ENCODE data around the gene ASTN1.

ASTN1 gene

DNA sequence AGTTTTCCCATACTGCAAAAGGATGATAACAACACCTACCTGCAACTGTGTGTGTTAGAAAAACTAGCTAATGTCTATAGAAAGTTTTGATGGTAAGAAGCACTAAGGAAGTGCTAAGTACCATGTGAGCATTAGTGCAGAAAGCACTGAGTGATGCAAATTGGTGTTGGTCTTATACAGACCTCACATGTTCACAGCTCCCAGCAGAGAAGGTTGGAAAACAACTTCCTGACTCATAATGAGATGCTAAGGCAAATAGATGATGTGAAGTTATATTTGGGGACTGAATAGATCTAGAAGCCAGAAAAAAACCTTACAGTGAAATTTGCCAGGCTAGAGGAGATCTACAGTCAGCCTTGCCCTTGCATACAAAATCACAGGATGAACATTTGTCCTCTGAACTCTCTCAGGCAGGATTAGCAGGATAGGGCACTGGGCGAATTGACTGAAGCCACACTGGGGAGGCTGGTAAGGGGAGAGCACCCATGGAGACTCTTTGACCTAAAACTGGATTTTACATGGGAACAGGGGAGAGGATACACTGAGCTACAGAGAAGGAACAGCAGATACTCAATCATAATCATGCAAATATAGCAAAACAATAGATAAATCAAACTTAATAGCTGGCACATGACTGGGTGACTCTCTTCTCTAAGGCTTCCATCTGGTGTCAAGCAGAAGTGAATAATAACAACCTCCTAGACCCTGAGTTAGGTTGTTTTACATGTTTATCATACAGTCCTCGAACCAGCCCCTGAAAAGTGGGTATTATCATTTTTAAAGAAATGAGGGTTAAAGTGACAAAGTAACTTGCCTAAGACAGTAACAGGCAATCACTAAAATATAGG is 61.3 kb downstream of the ASTN1 start (continued):
- TF ChIP-seq, protein P1, sequence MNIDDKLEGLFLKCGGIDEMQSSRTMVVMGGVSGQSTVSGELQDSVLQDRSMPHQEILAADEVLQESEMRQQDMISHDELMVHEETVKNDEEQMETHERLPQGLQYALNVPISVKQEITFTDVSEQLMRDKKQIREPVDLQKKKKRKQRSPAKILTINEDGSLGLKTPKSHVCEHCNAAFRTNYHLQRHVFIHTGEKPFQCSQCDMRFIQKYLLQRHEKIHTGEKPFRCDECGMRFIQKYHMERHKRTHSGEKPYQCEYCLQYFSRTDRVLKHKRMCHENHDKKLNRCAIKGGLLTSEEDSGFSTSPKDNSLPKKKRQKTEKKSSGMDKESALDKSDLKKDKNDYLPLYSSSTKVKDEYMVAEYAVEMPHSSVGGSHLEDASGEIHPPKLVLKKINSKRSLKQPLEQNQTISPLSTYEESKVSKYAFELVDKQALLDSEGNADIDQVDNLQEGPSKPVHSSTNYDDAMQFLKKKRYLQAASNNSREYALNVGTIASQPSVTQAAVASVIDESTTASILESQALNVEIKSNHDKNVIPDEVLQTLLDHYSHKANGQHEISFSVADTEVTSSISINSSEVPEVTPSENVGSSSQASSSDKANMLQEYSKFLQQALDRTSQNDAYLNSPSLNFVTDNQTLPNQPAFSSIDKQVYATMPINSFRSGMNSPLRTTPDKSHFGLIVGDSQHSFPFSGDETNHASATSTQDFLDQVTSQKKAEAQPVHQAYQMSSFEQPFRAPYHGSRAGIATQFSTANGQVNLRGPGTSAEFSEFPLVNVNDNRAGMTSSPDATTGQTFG (tag by site-specific recombination; IDR thresholded peaks at IDR 0.05; ENCODE audit: borderline replicate concordance) = no peak
- TF ChIP-seq ZNF302 (tag by site-specific recombination; IDR thresholded peaks at IDR 0.05; ENCODE audit: low read depth) (no peak), ZNF155 (tag by site-specific recombination; IDR thresholded peaks at IDR 0.05) (no peak), ZNF843 (tag by site-specific recombination; IDR thresholded peaks at IDR 0.05) (no peak), ZNF350 (tag by site-specific recombination; IDR thresholded peaks at IDR 0.05) (no peak), IKZF3 (tag by site-specific recombination; IDR thresholded peaks at IDR 0.05) (no peak), ZNF677 (tag by site-specific recombination; IDR thresholded peaks at IDR 0.05) (no peak), KLF1 (tag by site-specific recombination; IDR thresholded peaks at IDR 0.05) (no peak), ZNF837 (tag by site-specific recombination; IDR thresholded peaks at IDR 0.05) (no peak), ZNF19 (tag by site-specific recombination; IDR thresholded peaks at IDR 0.05; ENCODE audit: low read depth) (no peak), ZNF335 (tag by site-specific recombination; conservative IDR thresholded peaks at IDR 0.05) (no peak), ZNF664 (tag by site-specific recombination; IDR thresholded peaks at IDR 0.05) (no peak), ZNF10 (tag by site-specific recombination; IDR thresholded peaks at IDR 0.05) (no peak), HOXC10 (CRISPR knock-in tag; IDR thresholded peaks at IDR 0.05) (no peak)

DNA sequence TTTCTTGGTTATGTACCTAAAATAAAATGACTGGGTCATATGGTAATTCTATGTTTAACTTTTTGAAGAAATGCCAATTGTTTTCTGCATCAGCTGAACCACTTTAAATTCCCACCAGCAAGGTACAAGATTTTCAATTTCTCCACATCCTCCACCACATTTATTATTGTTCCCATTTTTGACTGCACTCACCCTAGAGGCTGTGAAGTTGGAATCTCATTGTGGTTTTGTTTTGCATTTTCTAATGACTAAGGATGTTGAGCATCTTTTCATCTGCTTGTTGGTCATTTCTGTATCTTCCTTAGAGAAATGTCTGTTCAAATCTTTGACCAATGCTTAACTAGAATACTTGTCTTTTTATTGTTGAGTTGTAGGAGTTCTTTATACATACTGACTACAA is 72.5 kb downstream of the ASTN1 start:
- Histone ChIP-seq H3K36me3 (ENCODE audit: control insufficient read depth in 2 of 2, insufficient read depth in 1 of 2, low read length in 2 of 2) (no peaks in the 10 kb centered on the region), H3K9me3 (ENCODE audit: control insufficient read depth, insufficient read depth, low read depth, low read length) (no peaks in the 10 kb centered on the region), H3K4me1 (ENCODE audit: control insufficient read depth, insufficient read depth, low read length) (no peaks in the 10 kb centered on the region), H3K27ac (ENCODE audit: extremely low read depth, low read depth, low read length) (no peak overlapping the region), H3K4me3 (ENCODE audit: low read depth, low read length) (no peak overlapping the region)
- CTCF ChIA-PET = no interaction called here
- POLR2A ChIA-PET = no interaction called here
- TF ChIP-seq, protein P2, sequence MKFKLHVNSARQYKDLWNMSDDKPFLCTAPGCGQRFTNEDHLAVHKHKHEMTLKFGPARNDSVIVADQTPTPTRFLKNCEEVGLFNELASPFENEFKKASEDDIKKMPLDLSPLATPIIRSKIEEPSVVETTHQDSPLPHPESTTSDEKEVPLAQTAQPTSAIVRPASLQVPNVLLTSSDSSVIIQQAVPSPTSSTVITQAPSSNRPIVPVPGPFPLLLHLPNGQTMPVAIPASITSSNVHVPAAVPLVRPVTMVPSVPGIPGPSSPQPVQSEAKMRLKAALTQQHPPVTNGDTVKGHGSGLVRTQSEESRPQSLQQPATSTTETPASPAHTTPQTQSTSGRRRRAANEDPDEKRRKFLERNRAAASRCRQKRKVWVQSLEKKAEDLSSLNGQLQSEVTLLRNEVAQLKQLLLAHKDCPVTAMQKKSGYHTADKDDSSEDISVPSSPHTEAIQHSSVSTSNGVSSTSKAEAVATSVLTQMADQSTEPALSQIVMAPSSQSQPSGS (tag by site-specific recombination; IDR thresholded peaks at IDR 0.05; ENCODE audit: low read depth) = no peak
- no peak for TF ChIP-seq ZBTB21 (tag by site-specific recombination; IDR thresholded peaks at IDR 0.05)
- TF ChIP-seq ZNF501 (tag by site-specific recombination; IDR thresholded peaks at IDR 0.05) = no peak
- no peak for TF ChIP-seq ZNF350 (tag by site-specific recombination; IDR thresholded peaks at IDR 0.05)
- TF ChIP-seq ZBTB7A (tag by site-specific recombination; IDR thresholded peaks at IDR 0.05; ENCODE audit: low read depth) = no peak
- no peak for TF ChIP-seq ZNF558 (tag by site-specific recombination; IDR thresholded peaks at IDR 0.05)
- TF ChIP-seq ZNF37A (tag by site-specific recombination; IDR thresholded peaks at IDR 0.05) = no peak
- no peak for TF ChIP-seq ZFP3 (tag by site-specific recombination; IDR thresholded peaks at IDR 0.05; ENCODE audit: low read depth)

DNA sequence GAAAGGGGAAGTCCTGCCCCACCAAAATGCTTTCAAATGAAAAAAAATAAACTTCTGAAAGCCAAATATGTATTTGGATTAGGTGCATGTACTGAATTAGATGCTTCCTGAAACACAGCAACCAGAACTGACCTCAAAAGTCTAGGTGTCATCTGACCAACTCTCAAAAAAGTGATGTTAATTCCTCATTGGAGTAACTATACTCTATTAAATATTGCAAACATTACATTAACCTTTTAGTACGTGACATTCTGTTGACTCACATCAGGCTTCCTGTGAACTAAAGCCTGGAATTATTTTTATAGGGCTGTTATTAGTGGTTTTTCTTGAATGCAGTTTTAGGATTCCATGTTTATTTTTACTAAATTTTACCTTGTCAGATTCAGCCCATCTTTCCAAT is 73.5 kb downstream of the ASTN1 start:
- no peak for TF ChIP-seq ZNF530 (tag by site-specific recombination; IDR thresholded peaks at IDR 0.05; ENCODE audit: low read depth)
- TF ChIP-seq, protein P3, sequence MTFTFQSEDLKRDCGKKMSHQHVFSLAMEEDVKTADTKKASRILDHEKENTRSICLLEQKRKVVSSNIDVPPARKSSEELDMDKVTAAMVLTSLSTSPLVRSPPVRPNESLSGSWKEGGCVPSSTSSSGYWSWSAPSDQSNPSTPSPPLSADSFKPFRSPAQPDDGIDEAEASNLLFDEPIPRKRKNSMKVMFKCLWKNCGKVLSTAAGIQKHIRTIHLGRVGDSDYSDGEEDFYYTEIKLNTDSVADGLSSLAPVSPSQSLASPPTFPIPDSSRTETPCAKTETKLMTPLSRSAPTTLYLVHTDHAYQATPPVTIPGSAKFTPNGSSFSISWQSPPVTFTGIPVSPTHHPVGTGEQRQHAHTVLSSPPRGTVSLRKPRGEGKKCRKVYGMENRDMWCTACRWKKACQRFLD (tag by site-specific recombination; IDR thresholded peaks at IDR 0.05) = no peak
- no peak for TF ChIP-seq ZNF416 (tag by site-specific recombination; IDR thresholded peaks at IDR 0.05)
- no peak for TF ChIP-seq ZNF707 (tag by site-specific recombination; IDR thresholded peaks at IDR 0.05)
- TF ChIP-seq ZNF623 (tag by site-specific recombination; IDR thresholded peaks at IDR 0.05) = no peak
- TF ChIP-seq YY2 (tag by site-specific recombination; IDR thresholded peaks at IDR 0.05) = no peak
- no peak for TF ChIP-seq ZFP41 (tag by site-specific recombination; IDR thresholded peaks at IDR 0.05; ENCODE audit: borderline replicate concordance)
- TF ChIP-seq, protein P2 (tag by site-specific recombination; IDR thresholded peaks at IDR 0.05; ENCODE audit: low read depth) = no peak
- TF ChIP-seq ZEB2 (tag by site-specific recombination; IDR thresholded peaks at IDR 0.05) = no peak
- H3K4me1 ChIP-seq (ENCODE audit: control insufficient read depth, insufficient read depth, low read length) = no peaks in the 10 kb centered on the region
- ChIA-PET POLR2A (no interaction called here), CTCF (interaction anchor here (0.7 kb wide), 1 partner anchor 48 kb away, joined by 3 read pairs; no protein-coding TSS in a partner anchor)
- no peaks in the 10 kb centered on the region for H3K36me3 ChIP-seq (ENCODE audit: control insufficient read depth in 2 of 2, insufficient read depth in 1 of 2, low read length in 2 of 2)
- no peaks in the 10 kb centered on the region for H3K9me3 ChIP-seq (ENCODE audit: control insufficient read depth, insufficient read depth, low read depth, low read length)
- no peak overlapping the region for H3K27ac ChIP-seq (ENCODE audit: extremely low read depth, low read depth, low read length)
- no peak overlapping the region for H3K4me3 ChIP-seq (ENCODE audit: low read depth, low read length)
